Measurements from ENCODE around the gene NSUN2.

- TF ChIP-seq, protein P1, sequence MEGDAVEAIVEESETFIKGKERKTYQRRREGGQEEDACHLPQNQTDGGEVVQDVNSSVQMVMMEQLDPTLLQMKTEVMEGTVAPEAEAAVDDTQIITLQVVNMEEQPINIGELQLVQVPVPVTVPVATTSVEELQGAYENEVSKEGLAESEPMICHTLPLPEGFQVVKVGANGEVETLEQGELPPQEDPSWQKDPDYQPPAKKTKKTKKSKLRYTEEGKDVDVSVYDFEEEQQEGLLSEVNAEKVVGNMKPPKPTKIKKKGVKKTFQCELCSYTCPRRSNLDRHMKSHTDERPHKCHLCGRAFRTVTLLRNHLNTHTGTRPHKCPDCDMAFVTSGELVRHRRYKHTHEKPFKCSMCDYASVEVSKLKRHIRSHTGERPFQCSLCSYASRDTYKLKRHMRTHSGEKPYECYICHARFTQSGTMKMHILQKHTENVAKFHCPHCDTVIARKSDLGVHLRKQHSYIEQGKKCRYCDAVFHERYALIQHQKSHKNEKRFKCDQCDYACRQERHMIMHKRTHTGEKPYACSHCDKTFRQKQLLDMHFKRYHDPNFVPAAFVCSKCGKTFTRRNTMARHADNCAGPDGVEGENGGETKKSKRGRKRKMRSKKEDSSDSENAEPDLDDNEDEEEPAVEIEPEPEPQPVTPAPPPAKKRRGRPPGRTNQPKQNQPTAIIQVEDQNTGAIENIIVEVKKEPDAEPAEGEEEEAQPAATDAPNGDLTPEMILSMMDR (IDR thresholded peaks at IDR 0.05) = no peak
- no peak for TF ChIP-seq POLR2AphosphoS5 (IDR thresholded peaks at IDR 0.05)
- no peak for TF ChIP-seq POLR2A (IDR thresholded peaks at IDR 0.05)
Measured at GRCh38 chr5:6674421-6674820, 41.6 kb upstream of the NSUN2 start.
